BJ (cell line): ENCODE measurements around the gene KLK6. TPM values are rescaled to one million over a fixed set of nuclear protein-coding genes. Genes with fewer than 3 reads are reported as not detected.

Experiments
- CTCF ChIA-PET: fragments of 350-600 bp; formaldehyde crosslinking; extraction: SDS; loops from one replicate; lab custom pipeline; 2021; ENCODE audit warnings: antibody characterized with exemption, inconsistent platforms; lab: Yijun Ruan, JAX
- POLR2A ChIA-PET: fragments of 300-600 bp; sonication (Branson Sonifier 250); formaldehyde crosslinking; extraction: SDS; loops from one replicate; lab custom pipeline; 2021; ENCODE audit warnings: antibody characterized with exemption; lab: Charles Lee
- DNase-seq: peaks from one replicate; pipeline ENCODE4 v3.0.0-alpha.2; 2011; ENCODE audit warnings: low read depth
- H3K27me3 ChIP-seq: 2 replicates; pipeline ENCODE4 v1.6.0; 2011; ENCODE audit warnings: low read length; ENCODE audit not compliant: control insufficient read depth, insufficient read depth
- H3K36me3 ChIP-seq: 2 replicates; pipeline ENCODE4 v1.5.1; 2011; ENCODE audit warnings: low read length; ENCODE audit not compliant: control insufficient read depth, insufficient read depth
- H3K4me3 ChIP-seq: 2 replicates; pipeline ENCODE4 v1.5.1; 2011; ENCODE audit warnings: low read depth, mild to moderate bottlenecking, control low read depth, low read length
- CTCF ChIP-seq: IDR thresholded peaks from 2 replicates; pipeline ENCODE4 v1.5.1; 2011; ENCODE audit warnings: low read depth, mild to moderate bottlenecking, control low read depth, inconsistent platforms, low read length, moderate library complexity; ENCODE audit not compliant: insufficient read depth
- polyA plus RNA-seq: library from polyadenylated mRNA; depleted of rRNA; stranded (reverse); fragments of >200 nt; gene quantifications from 2 replicates; pipeline ENCODE4 v1.2.3, GENCODE V29; 2011

KLK6 gene
- polyA plus RNA-seq, 1 experiment: not detected

- POLR2A ChIA-PET: no interaction called here
- Histone ChIP-seq H3K36me3 (no peaks in the 10 kb centered on the region), H3K27me3 (no peaks in the 10 kb centered on the region), H3K4me3 (no peak overlapping the region)
- no peak for TF ChIP-seq CTCF
- no peak for DNase-seq
- CTCF ChIA-PET: no interaction called here
Observed at GRCh38 chr19:50931023-50931422, 38.4 kb downstream of the KLK6 start.

DNA sequence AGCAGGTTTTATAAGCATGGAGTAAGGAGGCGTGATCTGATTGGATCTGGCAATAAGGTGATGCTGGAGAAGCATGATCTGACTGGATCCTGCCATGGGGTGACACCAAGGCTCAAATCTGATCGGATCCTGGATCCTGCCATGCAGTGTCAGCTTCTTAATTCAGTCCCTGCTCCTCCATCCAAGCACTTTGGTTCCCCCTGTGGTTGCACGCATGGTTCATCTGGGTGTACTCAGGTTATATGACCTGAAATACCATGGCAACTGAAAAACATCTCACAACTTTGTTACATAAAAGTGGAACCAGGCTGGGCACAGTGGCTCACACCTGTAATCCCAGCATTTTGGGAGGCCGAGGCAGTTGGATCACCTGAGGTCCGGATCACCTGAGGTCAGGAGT, 40.6 kb downstream of the KLK6 start:
- ChIA-PET CTCF (interaction anchor here (0.6 kb wide), 1 partner anchor 608 kb away, joined by 3 read pairs; no protein-coding TSS in a partner anchor), POLR2A (no interaction called here)
- TF ChIP-seq CTCF: no peak

GRCh38 chr19:50926144-50926543, 43.2 kb downstream of the KLK6 start:
- no peak for DNase-seq
- no peaks in the 10 kb centered on the region for H3K36me3 ChIP-seq
- POLR2A ChIA-PET: no interaction called here
- no peak for TF ChIP-seq CTCF
- no peak overlapping the region for H3K4me3 ChIP-seq
- no peaks in the 10 kb centered on the region for H3K27me3 ChIP-seq
- CTCF ChIA-PET: no interaction called here

More for the DNA sequence above, 40.6 kb downstream of the KLK6 start:
- Histone ChIP-seq H3K27me3 (no peaks in the 10 kb centered on the region), H3K36me3 (no peaks in the 10 kb centered on the region), H3K4me3 (no peak overlapping the region)
- DNase-seq: no peak

GRCh38 chr19:50925734-50926133, 43.7 kb downstream of the KLK6 start:
- POLR2A ChIA-PET: no interaction called here
- Histone ChIP-seq H3K4me3 (no peak overlapping the region), H3K27me3 (no peaks in the 10 kb centered on the region), H3K36me3 (no peaks in the 10 kb centered on the region)
- no peak for TF ChIP-seq CTCF
- CTCF ChIA-PET: interaction anchor here (0.5 kb wide), 1 partner anchor 25 kb away, joined by 3 read pairs; no protein-coding TSS in a partner anchor
- no peak for DNase-seq

DNA sequence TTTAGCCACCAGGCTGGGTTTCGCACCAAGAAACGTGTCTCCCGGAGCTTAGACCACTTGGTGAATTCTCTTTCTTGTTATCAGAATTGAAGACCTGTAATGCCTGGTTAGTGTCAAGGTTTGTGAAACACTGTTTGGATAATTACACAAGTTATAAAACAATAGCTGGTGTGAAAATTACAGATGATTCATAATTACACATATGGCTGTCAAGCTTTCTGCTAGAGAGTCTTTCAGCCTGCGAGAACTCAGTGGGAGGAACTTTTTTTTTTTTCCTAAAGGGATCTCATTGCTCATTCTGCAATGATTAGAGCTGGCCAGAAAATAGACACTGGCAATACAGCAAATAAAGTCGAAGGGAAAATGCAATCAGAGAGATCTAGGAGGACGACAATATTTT, 44.8 kb downstream of the KLK6 start:
- TF ChIP-seq CTCF: no peak
- H3K36me3 ChIP-seq: no peaks in the 10 kb centered on the region
- no peaks in the 10 kb centered on the region for H3K27me3 ChIP-seq
- ChIA-PET CTCF (interaction anchor here (0.8 to 3.7 kb wide), 2 partner anchors 10 to 387 kb away, joined by 3 to 22 read pairs; no protein-coding TSS in a partner anchor), POLR2A (no interaction called here)
- H3K4me3 ChIP-seq: no peak overlapping the region
- DNase-seq: no peak
